Transverse colon (tissue), 4 donors: ENCODE data around the gene LRRC3.

Experiments used
- CTCF ChIP-seq, 5 experiments: fragments of 200-600 bp in 3 of 5; fragments of 450-650 bp in 2 of 5; sonication (generic) in 3 of 5; IDR thresholded peaks; 1 replicate in 2 of 5; 2 replicates in 3 of 5; pipeline ENCODE4 v1.5.1; 2016 to 2017; ENCODE audit warnings: antibody characterized with exemption in 5 of 5, inconsistent platforms in 3 of 5, mild to moderate bottlenecking in 2 of 5, moderate library complexity in 1 of 5
- POLR2A ChIP-seq: fragments of 450-650 bp; IDR thresholded peaks from one replicate; pipeline ENCODE4 v1.6.1; 2016; ENCODE audit warnings: antibody characterized with exemption, mild to moderate bottlenecking, moderate library complexity
- POLR2AphosphoS5 ChIP-seq, 3 donors: sonication (generic); formaldehyde crosslinking; IDR thresholded peaks; one replicate each; pipeline ENCODE4 v1.6.1; 2016; ENCODE audit warnings: antibody characterized with exemption in 3 of 3

DNA sequence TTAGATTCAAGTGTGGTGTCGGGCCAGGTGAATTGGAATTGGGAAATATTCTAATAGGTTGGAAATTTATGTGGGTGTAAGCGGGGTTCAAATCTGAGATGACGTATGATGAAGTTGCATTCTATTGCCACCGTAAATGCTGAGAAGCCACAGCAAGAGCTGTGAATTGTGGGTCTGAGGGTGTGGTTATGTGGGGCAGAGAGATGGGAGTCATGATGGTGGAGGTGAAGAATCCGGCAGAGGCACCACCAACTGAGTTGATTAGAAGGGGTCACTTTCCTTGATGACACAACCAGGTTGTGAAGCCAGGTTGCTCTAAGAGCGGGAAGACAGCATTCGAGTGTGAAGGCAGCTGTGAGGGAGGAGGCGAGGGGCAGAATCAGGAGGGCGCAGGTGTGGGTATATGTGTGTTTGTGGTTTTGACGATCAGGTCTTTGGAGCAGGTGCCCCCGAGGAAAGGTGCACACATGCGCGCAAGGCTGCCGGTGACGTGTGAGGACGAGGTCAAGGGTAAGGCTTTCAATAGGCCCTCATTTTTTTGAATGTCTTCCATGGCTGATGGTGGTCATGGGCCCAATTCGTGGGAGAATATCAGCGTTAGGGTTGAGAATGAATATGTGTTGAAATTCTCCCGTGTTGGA is 18.7 kb downstream of the LRRC3 start:
- no peak for TF ChIP-seq CTCF (IDR thresholded peaks at IDR 0.05)
- TF ChIP-seq POLR2A: no peak
- TF ChIP-seq POLR2AphosphoS5 (IDR thresholded peaks at IDR 0.05): no peak
